Mesenteric fat pad (tissue), 1 donor: Measurements from ENCODE around the gene KIF27. TPM values are rescaled to one million over a fixed set of nuclear protein-coding genes. Genes with fewer than 3 reads are reported as not detected.
A peak's percentile ranks its signal among the peaks of the same experiment; 100 is the strongest.
"Not testable (repeated sequence)": the region's sequence is repeated elsewhere in the genome, so short reads cannot be mapped to it uniquely, and the experiment has no call there.

Experiments
- DNase-seq: peaks from one replicate; pipeline ENCODE4 v3.0.0-alpha.2; 2020; ENCODE audit warnings: low spot score
- long read RNA-seq: library from polyadenylated mRNA; unstranded; transcript quantifications from one replicate; pipeline ENCODE4 v2.0.0, GENCODE V29; 2020
- total RNA-seq: library from RNA; stranded (reverse); fragmentation: NEBNext Ultra II Directional; extraction: Animal tissue kit (Norgen Biotek cat#: 25700); gene quantifications from one replicate; pipeline ENCODE4 v1.2.1, GENCODE V29; 2021
- donor health status: DM: yes; HTN: yes; CAD: no.

Gene KIF27
- total RNA-seq = 3.9 TPM
- long read RNA-seq, partial matches to known transcripts = 4 of 5 reads
- long read RNA-seq, other reads (novel, unspliced or antisense) = 1 of 5 reads

DNA sequence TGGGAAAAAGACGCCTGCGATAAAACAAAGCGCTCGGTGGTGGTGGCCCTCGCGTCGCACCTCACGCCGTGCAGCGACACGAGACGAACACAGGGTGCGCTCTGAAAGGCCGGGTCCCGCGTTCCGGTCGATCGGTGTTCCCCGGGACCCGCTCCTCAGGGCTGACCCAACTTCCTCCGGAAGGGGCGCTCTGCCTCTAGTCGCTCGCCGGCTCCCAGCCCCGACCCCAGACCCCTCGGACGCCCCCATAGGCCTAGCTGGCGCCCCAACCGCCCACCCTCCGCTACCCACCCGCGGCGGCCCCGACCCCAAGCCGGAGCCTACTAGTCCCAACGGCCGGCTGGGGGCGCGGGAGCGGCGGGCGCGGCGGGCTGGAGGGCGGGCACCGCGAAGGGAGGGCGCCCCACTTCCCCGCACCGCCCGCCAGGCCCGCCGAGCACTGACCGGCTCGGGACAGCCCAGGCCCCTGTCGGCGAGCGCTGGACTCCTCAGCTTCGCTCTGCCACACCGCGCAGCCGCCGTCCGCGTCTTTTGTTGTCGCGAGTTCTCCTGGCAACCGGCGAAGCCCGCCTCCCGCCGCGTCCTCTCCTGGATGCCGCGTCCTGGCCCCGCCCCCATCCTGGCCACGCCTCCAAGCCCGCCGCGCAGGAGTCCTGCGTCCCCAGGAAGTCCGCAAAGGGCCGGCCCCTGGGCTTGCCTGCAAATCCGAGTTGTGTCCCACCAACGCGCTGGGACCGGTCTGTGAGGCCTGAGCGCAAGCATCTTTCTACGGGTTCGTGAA is at the start of gene KIF27:
Gene KIF27, minus strand, starts transcription at position 506 of the 781 bp plus-strand sequence. CDS start 5,841 bp downstream, outside the sequence.
- DNase-seq = peak; percentile 100

GRCh38 chr9:83969602-83970001 is 48.4 kb upstream of the KIF27 start:
- no peak for DNase-seq

GRCh38 chr9:83967073-83967472 is 45.8 kb upstream of the KIF27 start:
- no peak for DNase-seq

DNA sequence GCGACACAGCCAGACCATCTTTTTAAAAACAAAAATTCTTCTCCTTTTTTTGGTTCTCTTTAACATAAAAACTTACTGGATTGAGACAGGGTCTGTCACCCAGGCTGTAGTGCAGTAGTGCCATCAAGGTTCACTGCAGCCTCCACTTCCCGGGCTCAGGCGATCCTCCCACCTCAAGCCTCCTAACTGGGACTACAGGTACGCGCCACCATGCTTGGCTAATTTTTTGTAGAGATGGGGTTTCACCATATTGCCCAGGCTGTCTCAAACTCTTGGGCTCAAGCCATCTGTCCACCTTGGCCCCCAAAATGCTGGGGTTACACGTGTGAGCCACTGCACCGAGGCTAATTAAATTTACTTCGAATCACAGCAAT is 45.0 kb upstream of the KIF27 start:
- DNase-seq = no peak

DNA sequence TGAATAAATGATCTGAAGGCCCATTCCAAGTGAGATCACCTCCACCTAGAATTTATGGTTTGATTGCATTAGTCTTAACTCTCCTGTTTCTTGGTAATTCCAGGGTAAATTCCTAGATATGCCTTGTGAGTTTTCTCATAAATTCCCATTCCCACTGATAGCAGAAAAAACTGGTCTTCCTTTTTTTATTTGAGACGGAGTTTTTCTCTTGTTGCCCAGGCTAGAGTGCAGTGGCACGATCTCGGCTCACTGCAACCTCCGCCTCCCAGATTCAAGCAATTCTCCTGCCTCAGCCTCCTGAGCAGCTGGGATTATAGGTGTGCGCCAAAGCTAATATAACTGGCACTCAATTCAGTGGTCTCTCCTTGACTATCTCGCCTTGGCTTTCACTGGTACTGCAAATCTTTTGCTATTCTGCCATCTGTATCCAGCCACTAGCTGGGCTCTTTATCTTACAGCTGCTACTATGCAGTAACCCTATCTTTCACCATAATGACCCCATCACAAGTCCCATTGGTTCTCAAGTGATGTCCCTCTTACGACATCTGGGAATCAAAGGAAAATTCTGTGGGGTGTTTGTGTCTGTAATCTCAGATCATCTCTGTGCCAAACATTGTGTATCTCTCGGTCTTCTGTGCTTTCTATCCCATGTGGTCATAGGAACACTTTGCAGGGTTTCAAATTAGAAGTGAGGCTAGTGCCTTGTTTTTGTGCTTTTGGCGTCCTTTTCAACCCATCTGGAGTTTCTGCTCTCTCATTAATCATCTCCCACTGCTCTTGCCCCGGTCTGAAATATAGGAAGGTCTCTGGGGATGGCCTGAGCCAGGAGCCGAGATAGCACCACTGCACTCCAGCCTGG is 44.3 kb upstream of the KIF27 start:
- no peak for DNase-seq

GRCh38 chr9:83964973-83965349 is 43.7 kb upstream of the KIF27 start:
- DNase-seq = no peak

GRCh38 chr9:83962165-83962564 is 40.9 kb upstream of the KIF27 start:
- DNase-seq = no peak

GRCh38 chr9:83960991-83961390 is 39.8 kb upstream of the KIF27 start:
- DNase-seq = no peak

GRCh38 chr9:83959061-83959460 is 37.8 kb upstream of the KIF27 start:
- DNase-seq = no peak

- DNase-seq = no peak
Observed at GRCh38 chr9:83957248-83957513, 35.9 kb upstream of the KIF27 start.

DNA sequence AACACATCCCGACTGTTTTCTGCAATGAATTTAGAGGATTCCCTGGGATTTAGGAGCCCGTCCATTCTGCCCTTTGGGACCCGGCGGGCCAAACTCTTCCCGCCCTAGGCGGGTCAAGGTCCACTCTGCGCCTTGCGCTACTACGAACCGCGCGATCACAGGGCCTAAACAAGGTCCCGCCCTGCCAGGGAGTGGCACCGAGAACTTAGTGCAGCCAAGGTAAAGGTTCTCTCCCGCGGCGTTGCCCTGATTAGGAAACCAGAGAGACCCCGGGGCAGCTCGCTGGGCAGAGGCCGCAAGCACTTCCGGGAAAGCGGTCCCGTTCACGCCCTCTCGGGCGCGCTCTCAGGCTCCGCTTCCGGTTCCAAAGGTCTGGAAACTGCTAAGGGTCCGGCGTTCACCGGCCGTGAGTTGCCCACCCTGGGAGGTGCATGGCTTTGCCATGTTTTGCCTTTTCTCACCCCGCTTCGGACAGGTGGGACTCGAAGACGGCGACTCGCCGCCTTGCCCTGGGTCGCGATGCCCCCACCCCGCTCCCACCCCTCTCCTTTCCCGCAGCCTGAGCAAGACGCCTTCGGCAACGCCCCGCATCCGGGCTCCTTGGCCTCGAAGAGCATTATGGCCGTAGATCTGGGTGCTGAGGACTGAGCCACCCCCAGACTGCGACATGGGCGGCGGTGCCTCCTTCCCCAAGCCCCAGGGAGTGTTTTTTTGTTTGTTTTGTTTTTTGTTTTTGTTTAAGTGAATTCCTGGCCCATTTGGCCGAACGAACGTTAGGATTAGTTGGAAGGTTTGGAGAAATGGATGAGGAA is 35.4 kb upstream of the KIF27 start:
- DNase-seq = peak; percentile 95

DNA sequence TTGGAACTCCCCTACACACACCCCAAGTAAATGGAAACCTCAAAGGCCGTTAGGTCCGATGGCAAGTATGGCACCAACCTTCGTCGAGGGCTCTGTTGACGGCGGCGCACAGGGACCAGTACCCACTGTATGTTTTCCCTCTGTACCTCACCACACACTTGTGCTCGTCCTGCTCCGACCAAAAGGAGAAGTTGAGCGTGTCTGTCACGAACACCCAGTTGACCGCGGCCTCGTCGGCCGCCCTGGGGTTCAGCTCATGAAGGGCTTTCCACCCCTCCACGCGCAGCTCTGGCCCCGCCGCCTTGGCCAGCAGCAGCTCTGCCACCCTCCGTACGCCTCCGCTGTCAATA is 34.8 kb upstream of the KIF27 start:
- DNase-seq = no peak

- DNase-seq = not testable (repeated sequence)
Observed at GRCh38 chr9:83948096-83948495, 26.9 kb upstream of the KIF27 start.

DNA sequence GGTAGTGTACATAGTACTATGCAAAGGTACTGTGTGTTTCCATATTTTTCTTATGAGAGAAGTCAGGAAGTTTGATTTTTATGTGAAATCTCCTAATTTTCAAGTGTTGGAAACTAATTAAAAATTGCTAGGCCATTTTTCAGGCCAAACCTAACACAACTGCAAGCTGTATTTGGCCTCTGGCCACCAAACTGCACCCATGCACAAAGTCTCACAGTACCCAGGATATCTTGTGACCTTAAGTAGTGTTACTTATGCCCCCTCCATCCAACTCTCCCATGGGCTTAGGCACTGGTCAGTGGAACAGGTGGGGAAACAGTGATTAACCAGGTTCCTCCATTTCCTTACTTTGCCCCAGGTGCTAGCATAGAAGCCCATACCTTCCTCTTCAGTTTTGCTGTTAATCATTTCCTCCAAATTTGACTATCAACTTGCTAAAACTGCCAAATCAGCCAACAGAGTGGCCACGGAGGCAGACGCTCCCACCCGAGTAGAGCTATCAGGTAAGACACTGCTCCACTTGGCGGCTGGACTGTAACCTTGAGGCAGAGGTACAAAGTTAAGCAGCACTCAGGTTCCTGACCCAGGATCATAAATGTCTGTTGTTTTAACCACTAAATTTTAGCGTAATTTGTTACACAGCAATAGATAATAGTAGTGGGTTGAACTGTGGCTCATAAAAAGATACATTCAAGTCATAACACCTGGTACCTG is 19.5 kb upstream of the KIF27 start:
- no peak for DNase-seq

DNA sequence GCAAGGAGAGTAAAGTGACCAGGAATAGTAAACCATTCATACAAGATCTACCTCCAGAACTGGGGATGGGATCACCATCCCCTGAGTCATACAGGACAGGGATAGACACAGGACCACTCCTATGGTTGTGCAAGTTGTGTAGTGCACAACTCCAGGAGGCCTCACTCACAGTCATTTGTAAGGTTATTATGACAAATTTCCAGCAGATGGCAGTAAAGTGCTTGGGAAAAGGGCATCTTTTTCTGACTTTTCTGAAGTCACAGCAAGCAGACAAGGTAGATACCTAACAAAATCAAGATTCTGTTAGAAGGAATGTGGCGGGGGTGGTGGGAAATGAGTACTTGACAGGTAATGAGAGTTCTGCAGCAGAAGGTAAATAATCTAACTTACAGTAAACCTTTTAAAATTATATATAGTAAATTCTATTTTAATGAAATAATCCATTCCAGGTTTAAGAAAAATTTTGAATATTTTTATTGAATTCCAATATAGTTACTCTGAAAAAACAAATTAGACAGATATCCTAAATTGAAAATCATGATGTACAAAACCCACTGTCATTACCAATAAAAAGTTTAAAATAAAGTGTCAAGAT is 16.7 kb upstream of the KIF27 start:
- no peak for DNase-seq

GRCh38 chr9:83936523-83936922 is 15.3 kb upstream of the KIF27 start:
- DNase-seq = no peak

GRCh38 chr9:83935276-83935935 is 14.2 kb upstream of the KIF27 start:
- no peak for DNase-seq

DNA sequence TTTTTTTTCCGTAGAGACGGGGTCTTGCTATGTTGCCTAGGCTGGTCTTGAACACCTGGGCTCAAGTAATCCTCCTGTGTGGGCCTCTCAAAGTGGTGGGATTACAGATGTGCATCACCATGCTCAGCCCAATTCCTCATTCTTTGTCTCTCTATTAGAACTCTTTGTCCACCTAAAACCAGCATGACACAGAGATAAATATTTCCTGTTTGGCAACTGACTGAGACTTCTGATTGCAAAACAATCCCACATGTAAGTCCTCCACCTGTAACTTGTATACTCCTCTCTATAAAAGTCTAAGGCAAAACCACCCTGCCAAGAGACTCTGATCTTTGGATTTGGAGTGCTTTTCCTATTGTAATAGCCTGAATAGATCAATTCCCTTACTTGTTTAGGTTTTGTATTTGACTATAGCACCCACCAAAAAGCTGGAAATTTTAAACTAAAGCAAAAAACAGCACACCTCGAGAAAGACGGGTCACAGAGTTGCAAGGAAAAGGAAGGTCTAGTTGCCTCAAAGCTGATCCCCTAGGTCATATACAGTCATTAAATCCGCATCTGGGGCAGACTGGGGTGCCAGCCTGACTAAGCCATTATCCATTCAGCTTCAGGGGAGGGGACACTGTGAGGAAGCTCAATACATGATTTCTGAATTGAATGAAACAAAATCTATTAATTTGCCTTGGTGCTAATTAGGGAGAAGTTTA is 13.5 kb upstream of the KIF27 start:
- DNase-seq = no peak

DNA sequence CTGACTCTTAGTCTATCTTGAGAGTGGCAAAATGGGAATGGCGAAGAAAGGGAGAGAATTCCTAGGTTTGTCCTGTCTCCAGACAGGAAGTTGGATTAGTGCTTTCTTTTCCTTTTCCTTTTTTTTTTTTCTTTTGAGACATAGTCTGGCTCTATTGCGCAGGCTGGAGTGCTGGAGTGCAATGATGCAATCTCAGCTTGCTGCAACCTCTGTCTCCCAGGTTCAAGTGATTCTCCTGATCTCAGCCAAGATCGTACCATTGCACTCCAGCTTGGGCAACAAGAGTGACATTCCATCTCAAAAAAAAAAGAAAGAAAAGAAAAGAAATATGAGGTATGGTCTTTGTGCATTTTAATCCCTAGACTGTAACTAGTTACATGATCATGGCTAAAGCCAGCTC is 12.6 kb upstream of the KIF27 start:
- DNase-seq = no peak

GRCh38 chr9:83932851-83933250 is 11.6 kb upstream of the KIF27 start:
- no peak for DNase-seq
